HEK293 (cell line): ENCODE results near the gene RPL15.

ENCODE experiments used
- CTCF ChIA-PET: fragments of 350-600 bp; formaldehyde crosslinking; extraction: SDS; loops from one replicate; lab custom pipeline; 2021; ENCODE audit warnings: antibody characterized with exemption; lab: Yijun Ruan, JAX
- POLR2A ChIA-PET: fragments of 300-600 bp; formaldehyde crosslinking; extraction: SDS; loops from one replicate; lab custom pipeline; 2020; ENCODE audit warnings: antibody characterized with exemption, inconsistent platforms; lab: Yijun Ruan, JAX
- H3K27ac ChIP-seq: fragments of 200-500 bp; sonication (Bioruptor generic); 2 replicates; pipeline ENCODE4 v1.5.1; 2014; ENCODE audit warnings: low read depth, low read length, control low read depth, inconsistent platforms; ENCODE audit errors: extremely low read depth
- H3K36me3 ChIP-seq, 2 experiments: fragments of 200-500 bp in 1 of 2; sonication (Bioruptor generic) in 1 of 2; 1 replicate in 1 of 2; 2 replicates in 1 of 2; pipeline ENCODE4 v1.5.1; 2014 to 2017; ENCODE audit warnings: inconsistent platforms in 2 of 2, low read length in 2 of 2; ENCODE audit not compliant: control insufficient read depth in 2 of 2, insufficient read depth in 1 of 2
- H3K4me1 ChIP-seq: fragments of 200-500 bp; sonication (Bioruptor generic); 2 replicates; pipeline ENCODE4 v1.5.1; 2014; ENCODE audit warnings: mild to moderate bottlenecking, low read length, inconsistent platforms; ENCODE audit not compliant: control insufficient read depth, insufficient read depth
- H3K4me3 ChIP-seq: 2 replicates; pipeline ENCODE4 v1.5.1; 2011; ENCODE audit warnings: low read depth, mild to moderate bottlenecking, control low read depth, low read length, moderate library complexity
- H3K9me3 ChIP-seq: fragments of 200-500 bp; sonication (Bioruptor generic); 2 replicates; pipeline ENCODE4 v1.5.1; 2014; ENCODE audit warnings: low read depth, low read length, inconsistent platforms; ENCODE audit not compliant: control insufficient read depth, insufficient read depth
- GFI1B ChIP-seq: fragments of 450-650 bp; formaldehyde crosslinking; IDR thresholded peaks from 2 replicates; pipeline ENCODE4 v1.5.1; 2016; ENCODE audit warnings: missing biosample characterization, missing genetic modification characterization
- KLF16 ChIP-seq: fragments of 450-650 bp; formaldehyde crosslinking; IDR thresholded peaks from 2 replicates; pipeline ENCODE4 v1.5.1; 2017; ENCODE audit warnings: missing biosample characterization, missing genetic modification characterization
- SETDB1 ChIP-seq: IDR thresholded peaks from one replicate; pipeline ENCODE4 v1.6.1; 2017; ENCODE audit warnings: mild to moderate bottlenecking, low read length, moderate library complexity, mixed read lengths; ENCODE audit not compliant: insufficient read length
- ZBTB20 ChIP-seq: fragments of 450-650 bp; formaldehyde crosslinking; IDR thresholded peaks from 2 replicates; pipeline ENCODE4 v1.5.1; 2016; ENCODE audit warnings: missing biosample characterization, missing genetic modification characterization
- ZBTB8A ChIP-seq: fragments of 450-650 bp; formaldehyde crosslinking; IDR thresholded peaks from 2 replicates; pipeline ENCODE4 v1.5.1; 2016; ENCODE audit warnings: missing biosample characterization, missing genetic modification characterization
- ZNF16 ChIP-seq: fragments of 450-650 bp; formaldehyde crosslinking; IDR thresholded peaks from 2 replicates; pipeline ENCODE4 v1.5.1; 2016; ENCODE audit warnings: low read depth, missing biosample characterization, missing genetic modification characterization
- ZNF311 ChIP-seq: fragments of 450-650 bp; formaldehyde crosslinking; IDR thresholded peaks from 2 replicates; pipeline ENCODE4 v1.5.1; 2017; ENCODE audit warnings: missing biosample characterization, missing genetic modification characterization, borderline replicate concordance
- ZNF394 ChIP-seq: fragments of 450-650 bp; formaldehyde crosslinking; IDR thresholded peaks from 2 replicates; pipeline ENCODE4 v1.5.1; 2016; ENCODE audit warnings: missing biosample characterization, missing genetic modification characterization, mild to moderate bottlenecking, moderate library complexity, borderline replicate concordance
- ZNF514 ChIP-seq: fragments of 450-650 bp; formaldehyde crosslinking; IDR thresholded peaks from 2 replicates; pipeline ENCODE4 v1.5.1; 2016; ENCODE audit warnings: missing biosample characterization, missing genetic modification characterization
- ZNF529 ChIP-seq: fragments of 450-650 bp; formaldehyde crosslinking; IDR thresholded peaks from 2 replicates; pipeline ENCODE4 v1.5.1; 2017; ENCODE audit warnings: missing genetic modification characterization, missing biosample characterization; ENCODE audit not compliant: insufficient replicate concordance
- ZNF548 ChIP-seq: fragments of 450-650 bp; formaldehyde crosslinking; IDR thresholded peaks from 2 replicates; pipeline ENCODE4 v1.5.1; 2016; ENCODE audit warnings: missing biosample characterization, missing genetic modification characterization
- ZNF561 ChIP-seq: fragments of 450-650 bp; IDR thresholded peaks from 2 replicates; pipeline ENCODE4 v1.5.1; 2018; ENCODE audit warnings: missing biosample characterization, missing genetic modification characterization, borderline replicate concordance
- TF ChIP-seq, protein P1 (sequence below): fragments of 450-650 bp; formaldehyde crosslinking; IDR thresholded peaks from 2 replicates; pipeline ENCODE4 v1.5.1; 2016; ENCODE audit warnings: missing biosample characterization, missing genetic modification characterization, low read depth
- TF ChIP-seq, protein P2 (sequence below): fragments of 450-650 bp; formaldehyde crosslinking; IDR thresholded peaks from 2 replicates; pipeline ENCODE4 v1.5.1; 2016; ENCODE audit warnings: missing biosample characterization, missing genetic modification characterization, borderline replicate concordance
- TF ChIP-seq, protein P3 (sequence below): fragments of 450-650 bp; formaldehyde crosslinking; IDR thresholded peaks from 2 replicates; pipeline ENCODE4 v1.5.1; 2016; ENCODE audit warnings: missing biosample characterization, missing genetic modification characterization
- TF ChIP-seq, protein P4 (sequence below): fragments of 450-650 bp; formaldehyde crosslinking; conservative IDR thresholded peaks from 2 replicates; pipeline ENCODE4 v1.5.1; 2016; ENCODE audit warnings: low read depth, missing biosample characterization, missing genetic modification characterization

The RPL15 gene

DNA sequence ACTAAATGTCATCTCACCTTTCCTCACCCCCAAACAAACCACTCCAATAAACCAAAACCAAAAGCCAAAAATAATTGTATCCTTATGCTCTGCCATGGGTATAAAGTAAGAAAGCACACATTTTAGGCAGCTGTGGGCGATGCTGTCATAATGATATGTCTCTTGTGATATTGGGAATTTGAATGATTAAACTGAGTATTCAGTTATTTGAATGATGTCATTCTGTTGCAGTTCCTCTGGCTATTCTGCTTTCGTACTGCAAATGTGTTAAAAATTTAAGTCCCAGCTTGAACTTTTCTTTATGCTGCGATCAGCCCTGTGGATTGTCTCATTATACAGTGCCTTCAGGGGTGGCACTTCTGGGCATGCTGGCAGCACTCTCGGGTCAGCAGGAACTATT is 17.3 kb downstream of the RPL15 start:
- Histone ChIP-seq H3K36me3 (no peaks in the 10 kb centered on the region), H3K4me1 (no peaks in the 10 kb centered on the region), H3K27ac (no peak overlapping the region), H3K4me3 (no peak overlapping the region), H3K9me3 (no peaks in the 10 kb centered on the region)
- ChIA-PET CTCF (no interaction called here), POLR2A (interaction anchor here (2.6 kb wide), 1 partner anchor 17 kb away, joined by 10 read pairs; the partner anchor contains the start of genes NKIRAS1 and RPL15)
- TF ChIP-seq ZNF16 (tag by site-specific recombination), result no peak
- TF ChIP-seq, protein P1, sequence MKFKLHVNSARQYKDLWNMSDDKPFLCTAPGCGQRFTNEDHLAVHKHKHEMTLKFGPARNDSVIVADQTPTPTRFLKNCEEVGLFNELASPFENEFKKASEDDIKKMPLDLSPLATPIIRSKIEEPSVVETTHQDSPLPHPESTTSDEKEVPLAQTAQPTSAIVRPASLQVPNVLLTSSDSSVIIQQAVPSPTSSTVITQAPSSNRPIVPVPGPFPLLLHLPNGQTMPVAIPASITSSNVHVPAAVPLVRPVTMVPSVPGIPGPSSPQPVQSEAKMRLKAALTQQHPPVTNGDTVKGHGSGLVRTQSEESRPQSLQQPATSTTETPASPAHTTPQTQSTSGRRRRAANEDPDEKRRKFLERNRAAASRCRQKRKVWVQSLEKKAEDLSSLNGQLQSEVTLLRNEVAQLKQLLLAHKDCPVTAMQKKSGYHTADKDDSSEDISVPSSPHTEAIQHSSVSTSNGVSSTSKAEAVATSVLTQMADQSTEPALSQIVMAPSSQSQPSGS, result peak; percentile 75; the same call in 1 of the 2 replicates
- TF ChIP-seq ZBTB20 (tag by site-specific recombination), result peak; percentile 58

DNA sequence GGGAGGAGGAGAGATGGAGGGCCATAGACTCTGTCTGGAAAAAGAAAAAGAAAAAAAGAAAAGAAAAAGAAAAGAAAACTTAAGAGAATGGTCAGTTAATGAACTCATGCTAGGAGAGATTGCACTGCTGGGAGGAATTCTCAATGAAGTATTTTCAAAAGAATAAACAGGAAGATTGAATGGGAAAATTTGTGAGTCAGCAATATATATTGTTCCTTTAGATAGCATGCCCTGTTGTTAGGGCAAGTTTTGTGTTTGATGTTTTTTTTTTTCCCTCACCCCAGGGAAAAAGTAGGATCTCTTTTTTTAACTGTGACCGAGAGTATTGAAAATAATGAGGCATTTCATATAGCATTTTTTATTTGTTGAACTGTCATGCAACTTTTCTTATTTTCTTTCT is 20.4 kb downstream of the RPL15 start:
- ChIA-PET POLR2A (no interaction called here), CTCF (no interaction called here)
- no peak for TF ChIP-seq ZNF311 (tag by site-specific recombination)
- TF ChIP-seq, protein P2, sequence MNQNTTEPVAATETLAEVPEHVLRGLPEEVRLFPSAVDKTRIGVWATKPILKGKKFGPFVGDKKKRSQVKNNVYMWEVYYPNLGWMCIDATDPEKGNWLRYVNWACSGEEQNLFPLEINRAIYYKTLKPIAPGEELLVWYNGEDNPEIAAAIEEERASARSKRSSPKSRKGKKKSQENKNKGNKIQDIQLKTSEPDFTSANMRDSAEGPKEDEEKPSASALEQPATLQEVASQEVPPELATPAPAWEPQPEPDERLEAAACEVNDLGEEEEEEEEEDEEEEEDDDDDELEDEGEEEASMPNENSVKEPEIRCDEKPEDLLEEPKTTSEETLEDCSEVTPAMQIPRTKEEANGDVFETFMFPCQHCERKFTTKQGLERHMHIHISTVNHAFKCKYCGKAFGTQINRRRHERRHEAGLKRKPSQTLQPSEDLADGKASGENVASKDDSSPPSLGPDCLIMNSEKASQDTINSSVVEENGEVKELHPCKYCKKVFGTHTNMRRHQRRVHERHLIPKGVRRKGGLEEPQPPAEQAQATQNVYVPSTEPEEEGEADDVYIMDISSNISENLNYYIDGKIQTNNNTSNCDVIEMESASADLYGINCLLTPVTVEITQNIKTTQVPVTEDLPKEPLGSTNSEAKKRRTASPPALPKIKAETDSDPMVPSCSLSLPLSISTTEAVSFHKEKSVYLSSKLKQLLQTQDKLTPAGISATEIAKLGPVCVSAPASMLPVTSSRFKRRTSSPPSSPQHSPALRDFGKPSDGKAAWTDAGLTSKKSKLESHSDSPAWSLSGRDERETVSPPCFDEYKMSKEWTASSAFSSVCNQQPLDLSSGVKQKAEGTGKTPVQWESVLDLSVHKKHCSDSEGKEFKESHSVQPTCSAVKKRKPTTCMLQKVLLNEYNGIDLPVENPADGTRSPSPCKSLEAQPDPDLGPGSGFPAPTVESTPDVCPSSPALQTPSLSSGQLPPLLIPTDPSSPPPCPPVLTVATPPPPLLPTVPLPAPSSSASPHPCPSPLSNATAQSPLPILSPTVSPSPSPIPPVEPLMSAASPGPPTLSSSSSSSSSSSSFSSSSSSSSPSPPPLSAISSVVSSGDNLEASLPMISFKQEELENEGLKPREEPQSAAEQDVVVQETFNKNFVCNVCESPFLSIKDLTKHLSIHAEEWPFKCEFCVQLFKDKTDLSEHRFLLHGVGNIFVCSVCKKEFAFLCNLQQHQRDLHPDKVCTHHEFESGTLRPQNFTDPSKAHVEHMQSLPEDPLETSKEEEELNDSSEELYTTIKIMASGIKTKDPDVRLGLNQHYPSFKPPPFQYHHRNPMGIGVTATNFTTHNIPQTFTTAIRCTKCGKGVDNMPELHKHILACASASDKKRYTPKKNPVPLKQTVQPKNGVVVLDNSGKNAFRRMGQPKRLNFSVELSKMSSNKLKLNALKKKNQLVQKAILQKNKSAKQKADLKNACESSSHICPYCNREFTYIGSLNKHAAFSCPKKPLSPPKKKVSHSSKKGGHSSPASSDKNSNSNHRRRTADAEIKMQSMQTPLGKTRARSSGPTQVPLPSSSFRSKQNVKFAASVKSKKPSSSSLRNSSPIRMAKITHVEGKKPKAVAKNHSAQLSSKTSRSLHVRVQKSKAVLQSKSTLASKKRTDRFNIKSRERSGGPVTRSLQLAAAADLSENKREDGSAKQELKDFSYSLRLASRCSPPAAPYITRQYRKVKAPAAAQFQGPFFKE (tag by site-specific recombination), result no peak
- no peak for TF ChIP-seq ZNF561 (tag by site-specific recombination)
- no peak for TF ChIP-seq ZNF548 (tag by site-specific recombination)
- no peak for TF ChIP-seq GFI1B (tag by site-specific recombination)
- no peaks in the 10 kb centered on the region for H3K9me3 ChIP-seq
- no peaks in the 10 kb centered on the region for H3K36me3 ChIP-seq
- H3K4me1 ChIP-seq, result no peaks in the 10 kb centered on the region
- no peak overlapping the region for H3K27ac ChIP-seq
- H3K4me3 ChIP-seq, result no peak overlapping the region

DNA sequence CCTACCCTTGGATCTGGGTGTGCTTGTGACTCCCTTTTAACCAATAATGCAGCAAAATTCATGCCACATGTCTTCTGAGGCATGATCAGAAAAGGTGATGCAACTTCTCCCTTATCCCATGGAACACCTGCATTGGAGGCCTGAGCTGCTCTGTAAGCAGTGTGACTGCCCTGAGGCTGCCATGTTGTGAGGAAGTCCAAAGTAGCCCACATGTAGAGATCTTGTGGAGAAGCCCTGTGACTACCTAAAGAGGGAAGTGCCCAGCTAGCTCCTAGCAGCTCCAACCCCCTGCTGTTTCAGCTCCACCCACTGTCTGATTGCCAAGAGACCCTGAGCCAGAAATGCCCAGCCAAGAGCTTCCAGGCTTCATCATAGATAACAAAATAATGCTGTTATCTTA is 21.8 kb downstream of the RPL15 start:
- H3K4me1 ChIP-seq, result no peaks in the 10 kb centered on the region
- CTCF ChIA-PET, result no interaction called here
- no peak overlapping the region for H3K27ac ChIP-seq
- POLR2A ChIA-PET, result interaction anchor here (1.0 kb wide), 1 partner anchor 22 kb away, joined by 3 read pairs; the partner anchor contains the start of genes NKIRAS1 and RPL15
- no peaks in the 10 kb centered on the region for H3K36me3 ChIP-seq
- no peaks in the 10 kb centered on the region for H3K9me3 ChIP-seq
- no peak overlapping the region for H3K4me3 ChIP-seq
- no peak for TF ChIP-seq ZNF514 (tag by site-specific recombination)
- TF ChIP-seq, protein P3, sequence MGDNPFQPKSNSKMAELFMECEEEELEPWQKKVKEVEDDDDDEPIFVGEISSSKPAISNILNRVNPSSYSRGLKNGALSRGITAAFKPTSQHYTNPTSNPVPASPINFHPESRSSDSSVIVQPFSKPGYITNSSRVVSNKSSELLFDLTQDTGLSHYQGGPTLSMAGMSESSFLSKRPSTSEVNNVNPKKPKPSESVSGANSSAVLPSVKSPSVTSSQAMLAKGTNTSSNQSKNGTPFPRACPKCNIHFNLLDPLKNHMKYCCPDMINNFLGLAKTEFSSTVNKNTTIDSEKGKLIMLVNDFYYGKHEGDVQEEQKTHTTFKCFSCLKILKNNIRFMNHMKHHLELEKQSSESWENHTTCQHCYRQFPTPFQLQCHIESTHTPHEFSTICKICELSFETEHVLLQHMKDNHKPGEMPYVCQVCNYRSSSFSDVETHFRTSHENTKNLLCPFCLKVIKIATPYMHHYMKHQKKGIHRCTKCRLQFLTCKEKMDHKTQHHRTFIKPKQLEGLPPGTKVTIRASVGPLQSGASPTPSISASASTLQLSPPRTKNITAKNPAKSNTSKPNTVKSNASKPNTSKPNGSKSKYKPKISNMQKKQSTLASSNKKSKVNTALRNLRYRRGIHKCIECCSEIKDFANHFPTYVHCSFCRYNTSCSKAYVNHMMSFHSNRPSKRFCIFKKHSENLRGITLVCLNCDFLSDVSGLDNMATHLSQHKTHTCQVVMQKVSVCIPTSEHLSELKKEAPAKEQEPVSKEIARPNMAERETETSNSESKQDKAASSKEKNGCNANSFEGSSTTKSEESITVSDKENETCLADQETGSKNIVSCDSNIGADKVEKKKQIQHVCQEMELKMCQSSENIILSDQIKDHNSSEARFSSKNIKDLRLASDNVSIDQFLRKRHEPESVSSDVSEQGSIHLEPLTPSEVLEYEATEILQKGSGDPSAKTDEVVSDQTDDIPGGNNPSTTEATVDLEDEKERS, result no peak
- no peak for TF ChIP-seq ZNF394 (tag by site-specific recombination)
- TF ChIP-seq, protein P4, sequence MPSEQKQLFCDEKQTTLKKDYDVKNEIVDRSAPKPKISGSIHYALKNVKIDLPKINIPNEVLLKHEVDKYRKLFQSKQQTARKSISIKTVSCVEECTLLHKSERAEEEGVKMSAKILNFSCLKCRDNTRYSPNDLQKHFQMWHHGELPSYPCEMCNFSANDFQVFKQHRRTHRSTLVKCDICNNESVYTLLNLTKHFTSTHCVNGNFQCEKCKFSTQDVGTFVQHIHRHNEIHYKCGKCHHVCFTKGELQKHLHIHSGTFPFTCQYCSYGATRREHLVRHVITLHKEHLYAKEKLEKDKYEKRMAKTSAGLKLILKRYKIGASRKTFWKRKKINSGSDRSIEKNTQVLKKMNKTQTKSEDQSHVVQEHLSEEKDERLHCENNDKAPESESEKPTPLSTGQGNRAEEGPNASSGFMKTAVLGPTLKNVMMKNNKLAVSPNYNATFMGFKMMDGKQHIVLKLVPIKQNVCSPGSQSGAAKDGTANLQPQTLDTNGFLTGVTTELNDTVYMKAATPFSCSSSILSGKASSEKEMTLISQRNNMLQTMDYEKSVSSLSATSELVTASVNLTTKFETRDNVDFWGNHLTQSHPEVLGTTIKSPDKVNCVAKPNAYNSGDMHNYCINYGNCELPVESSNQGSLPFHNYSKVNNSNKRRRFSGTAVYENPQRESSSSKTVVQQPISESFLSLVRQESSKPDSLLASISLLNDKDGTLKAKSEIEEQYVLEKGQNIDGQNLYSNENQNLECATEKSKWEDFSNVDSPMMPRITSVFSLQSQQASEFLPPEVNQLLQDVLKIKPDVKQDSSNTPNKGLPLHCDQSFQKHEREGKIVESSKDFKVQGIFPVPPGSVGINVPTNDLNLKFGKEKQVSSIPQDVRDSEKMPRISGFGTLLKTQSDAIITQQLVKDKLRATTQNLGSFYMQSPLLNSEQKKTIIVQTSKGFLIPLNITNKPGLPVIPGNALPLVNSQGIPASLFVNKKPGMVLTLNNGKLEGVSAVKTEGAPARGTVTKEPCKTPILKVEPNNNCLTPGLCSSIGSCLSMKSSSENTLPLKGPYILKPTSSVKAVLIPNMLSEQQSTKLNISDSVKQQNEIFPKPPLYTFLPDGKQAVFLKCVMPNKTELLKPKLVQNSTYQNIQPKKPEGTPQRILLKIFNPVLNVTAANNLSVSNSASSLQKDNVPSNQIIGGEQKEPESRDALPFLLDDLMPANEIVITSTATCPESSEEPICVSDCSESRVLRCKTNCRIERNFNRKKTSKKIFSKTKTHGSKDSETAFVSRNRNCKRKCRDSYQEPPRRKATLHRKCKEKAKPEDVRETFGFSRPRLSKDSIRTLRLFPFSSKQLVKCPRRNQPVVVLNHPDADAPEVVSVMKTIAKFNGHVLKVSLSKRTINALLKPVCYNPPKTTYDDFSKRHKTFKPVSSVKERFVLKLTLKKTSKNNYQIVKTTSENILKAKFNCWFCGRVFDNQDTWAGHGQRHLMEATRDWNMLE (tag by site-specific recombination), result no peak
- peak; percentile 23 for TF ChIP-seq SETDB1
- TF ChIP-seq KLF16, result no peak
- TF ChIP-seq ZBTB8A (tag by site-specific recombination), result no peak
- peak; percentile 19 for TF ChIP-seq ZNF529 (tag by site-specific recombination)
